Activated CD8-positive, alpha-beta T cell treated with anti-CD3 and anti-CD28 coated beads for 36 hours (primary cell): ENCODE results near the gene PPP1R7. TPM values are rescaled to one million over a fixed set of nuclear protein-coding genes. Genes with fewer than 3 reads are reported as not detected.

ENCODE experiments used
- ATAC-seq: fragments of 200-7000 bp; cut with Tn5 transposase; one replicate; pipeline ENCODE4 v1.10.0; 2021; ENCODE audit warnings: mild to moderate bottlenecking, moderate library complexity
- CTCF ChIA-PET: fragments of 350-600 bp; sonication (Branson Sonifier 250); formaldehyde crosslinking; loops from one replicate; lab custom pipeline; 2021; ENCODE audit warnings: antibody characterized with exemption; lab: Charles Lee
- POLR2A ChIA-PET: fragments of 350-600 bp; sonication (Branson Sonifier 250); formaldehyde crosslinking; loops from one replicate; lab custom pipeline; 2021; ENCODE audit warnings: antibody characterized with exemption; lab: Charles Lee
- DNase-seq: peaks from one replicate; pipeline ENCODE4 v3.0.0-alpha.2; 2020
- H3K27ac Mint-ChIP-seq: one replicate; pipeline ENCODE4 v1.8.0; 2021; ENCODE audit warnings: mild to moderate bottlenecking, mixed read lengths
- H3K27me3 Mint-ChIP-seq: one replicate; pipeline ENCODE4 v1.8.0; 2021; ENCODE audit warnings: mixed read lengths
- H3K36me3 Mint-ChIP-seq: one replicate; pipeline ENCODE4 v1.8.0; 2021; ENCODE audit warnings: low read depth, mixed read lengths
- H3K4me1 Mint-ChIP-seq: one replicate; pipeline ENCODE4 v1.8.0; 2021; ENCODE audit warnings: low read depth, mixed read lengths
- H3K4me3 Mint-ChIP-seq: one replicate; pipeline ENCODE4 v1.8.0; 2021; ENCODE audit warnings: mild to moderate bottlenecking, moderate library complexity, mixed read lengths
- H3K9me3 Mint-ChIP-seq: one replicate; pipeline ENCODE4 v1.8.0; 2021; ENCODE audit warnings: mixed read lengths
- CTCF ChIP-seq: fragments of 200-600 bp; IDR thresholded peaks from one replicate; pipeline ENCODE4 v1.8.0; 2022; ENCODE audit warnings: antibody characterized with exemption, mild to moderate bottlenecking
- intact Hi-C: fragments of 100-400 bp; cut with micrococcal nuclease; formaldehyde crosslinking; loops from one replicate; pipeline ENCODE4 v1.10.0; 2022
- total RNA-seq, 2 experiments: library from RNA; stranded (reverse); gene quantifications; one replicate each; pipeline ENCODE4 v1.2.3, GENCODE V29; 2021

PPP1R7 gene
- total RNA-seq, 2 experiments from 2014 or later = 82.9 to 88.7 TPM

- ChIA-PET POLR2A (no interaction called here), CTCF (no interaction called here)
- Mint-ChIP-seq H3K36me3 (peaks cover 18% of the 10 kb centered on the region), H3K4me1 (peaks cover 15% of the 10 kb centered on the region), H3K9me3 (no peaks in the 10 kb centered on the region), H3K27ac (no peak overlapping the region), H3K4me3 (no peak overlapping the region), H3K27me3 (no peaks in the 10 kb centered on the region)
- intact Hi-C loops = no loop called here
- DNase-seq = no peak
- TF ChIP-seq CTCF = no peak
- no peak for ATAC-seq
Measured at GRCh38 chr2:241157841-241158545, 7.7 kb downstream of the PPP1R7 start.

GRCh38 chr2:241158546-241158900 lies 8.3 kb downstream of the PPP1R7 start:
- ChIA-PET POLR2A (interaction anchor here (0.9 kb wide), 1 partner anchor 8 kb away, joined by 4 read pairs; the partner anchor contains the start of gene PPP1R7), CTCF (no interaction called here)
- ATAC-seq (no peak), DNase-seq (no peak)
- no peaks in the 10 kb centered on the region for H3K9me3 Mint-ChIP-seq
- H3K4me3 Mint-ChIP-seq = no peak overlapping the region
- no peaks in the 10 kb centered on the region for H3K27me3 Mint-ChIP-seq
- H3K27ac Mint-ChIP-seq = no peak overlapping the region
- intact Hi-C loops = no loop called here
- peaks cover 12% of the 10 kb centered on the region for H3K4me1 Mint-ChIP-seq
- peaks cover 19% of the 10 kb centered on the region for H3K36me3 Mint-ChIP-seq
- no peak for TF ChIP-seq CTCF

DNA sequence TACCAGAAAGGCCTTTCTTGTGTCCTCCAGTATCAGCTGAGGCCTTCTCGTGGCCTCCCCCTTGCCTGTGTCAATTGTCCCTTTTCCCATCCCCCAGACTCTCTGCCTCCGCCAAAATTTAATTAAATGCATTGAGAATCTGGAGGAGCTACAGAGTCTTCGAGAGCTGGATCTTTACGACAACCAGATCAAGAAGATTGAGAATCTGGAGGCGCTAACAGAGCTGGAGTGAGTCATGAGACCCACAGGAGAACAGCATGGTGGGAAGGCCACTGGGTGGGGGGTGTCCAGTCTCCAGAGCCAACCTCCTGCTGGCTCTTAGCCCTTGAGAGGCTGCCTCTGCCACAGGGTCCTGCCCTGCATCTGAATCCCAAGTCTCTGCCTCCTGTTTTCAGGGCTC lies 8.8 kb downstream of the PPP1R7 start:
- Mint-ChIP-seq H3K36me3 (peaks cover 20% of the 10 kb centered on the region), H3K4me1 (peaks cover 13% of the 10 kb centered on the region), H3K4me3 (no peak overlapping the region), H3K9me3 (no peaks in the 10 kb centered on the region), H3K27ac (no peak overlapping the region), H3K27me3 (no peaks in the 10 kb centered on the region)
- DNase-seq = no peak
- intact Hi-C loops = no loop called here
- CTCF ChIA-PET = no interaction called here
- ATAC-seq = no peak
- POLR2A ChIA-PET = interaction anchor here (0.8 to 0.9 kb wide), 2 partner anchors 9 to 48 kb away, joined by 3 to 4 read pairs; partner anchors contain the start of gene PPP1R7
- TF ChIP-seq CTCF = no peak

DNA sequence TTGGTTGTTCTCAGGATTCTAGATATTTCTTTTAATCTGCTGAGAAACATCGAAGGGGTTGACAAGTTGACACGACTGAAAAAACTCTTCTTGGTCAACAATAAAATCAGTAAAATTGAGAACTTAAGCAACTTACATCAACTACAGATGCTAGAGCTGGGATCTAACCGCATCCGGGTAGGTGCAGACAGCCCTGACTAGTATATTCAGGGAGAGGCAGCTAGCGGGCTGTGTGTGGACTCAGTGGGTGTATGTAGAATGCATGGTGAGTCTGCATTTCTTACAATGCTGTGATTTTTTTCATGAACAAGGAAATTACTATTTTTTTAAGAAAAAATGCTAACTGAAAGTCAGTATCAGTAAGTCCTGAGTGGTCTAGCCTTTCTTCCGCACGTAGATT lies 10.1 kb downstream of the PPP1R7 start:
- no peak for TF ChIP-seq CTCF
- H3K4me3 Mint-ChIP-seq = no peak overlapping the region
- no peak overlapping the region for H3K27ac Mint-ChIP-seq
- H3K4me1 Mint-ChIP-seq = peaks cover 6% of the 10 kb centered on the region
- H3K36me3 Mint-ChIP-seq = peaks cover 18% of the 10 kb centered on the region
- no peak for ATAC-seq
- intact Hi-C loops = no loop called here
- ChIA-PET POLR2A (no interaction called here), CTCF (no interaction called here)
- no peaks in the 10 kb centered on the region for H3K27me3 Mint-ChIP-seq
- no peak for DNase-seq
- H3K9me3 Mint-ChIP-seq = no peaks in the 10 kb centered on the region

DNA sequence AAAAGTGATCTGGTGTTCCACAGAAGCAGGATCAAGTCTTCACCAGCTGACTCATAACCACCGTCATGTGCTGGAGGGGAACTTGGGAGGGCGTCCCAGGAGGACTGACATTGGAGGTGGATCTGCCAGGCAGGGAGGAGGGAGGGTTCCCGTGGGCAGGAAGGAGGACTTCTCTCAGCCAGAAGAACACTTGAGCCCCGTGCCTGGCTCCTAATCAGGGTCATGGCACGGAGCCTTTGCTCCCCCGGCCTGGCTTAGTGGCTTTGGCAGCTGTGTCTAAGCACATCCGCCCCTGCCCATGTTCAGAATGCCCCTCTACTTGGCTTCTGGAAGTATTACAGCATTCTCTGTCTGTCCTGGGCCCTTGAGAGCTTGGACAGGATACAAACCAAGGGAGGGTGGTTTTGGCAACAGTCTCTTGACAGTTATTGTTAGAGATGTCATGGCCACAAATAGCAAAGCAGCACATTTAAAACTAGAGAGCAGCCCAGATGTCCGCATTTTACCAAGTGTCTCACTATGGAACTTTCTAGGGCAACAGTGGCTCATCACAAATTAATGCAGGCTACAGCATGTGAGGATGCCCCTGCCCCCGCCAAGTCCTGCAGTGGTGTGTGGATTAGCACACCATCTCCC lies 11.5 kb downstream of the PPP1R7 start:
- Mint-ChIP-seq H3K36me3 (peaks cover 25% of the 10 kb centered on the region), H3K27me3 (no peaks in the 10 kb centered on the region), H3K4me3 (no peak overlapping the region), H3K4me1 (peaks cover 4% of the 10 kb centered on the region), H3K27ac (no peak overlapping the region), H3K9me3 (no peaks in the 10 kb centered on the region)
- no peak for TF ChIP-seq CTCF
- intact Hi-C loops = no loop called here
- ChIA-PET CTCF (no interaction called here), POLR2A (no interaction called here)
- ATAC-seq (no peak), DNase-seq (no peak)
